Neural progenitor cell (in vitro differentiated cells): Measurements from ENCODE around the gene HNRNPD. TPM values are rescaled to one million over a fixed set of nuclear protein-coding genes. Genes with fewer than 3 reads are reported as not detected.

Experiments
- DNase-seq: peaks from one replicate; pipeline ENCODE4 v3.0.0-alpha.2; 2016; ENCODE audit warnings: low spot score
- H2AFZ ChIP-seq: fragments of 200-600 bp; sonication (generic); replicated peaks from 2 replicates; pipeline ENCODE4 v1.6.1; 2016; ENCODE audit warnings: antibody characterized with exemption
- H3F3A ChIP-seq: fragments of 200-600 bp; sonication (generic); 2 replicates; pipeline ENCODE4 v1.6.1; 2016; ENCODE audit warnings: antibody characterized with exemption, low read depth
- H3K27ac ChIP-seq: fragments of 200-600 bp; sonication (generic); 2 replicates; pipeline ENCODE4 v1.5.1; 2016; ENCODE audit warnings: mild to moderate bottlenecking
- H3K27me3 ChIP-seq: fragments of 200-600 bp; sonication (generic); 2 replicates; pipeline ENCODE4 v1.6.1; 2016; ENCODE audit warnings: mild to moderate bottlenecking, moderate library complexity
- H3K36me3 ChIP-seq: fragments of 200-600 bp; sonication (generic); 2 replicates; pipeline ENCODE4 v1.5.1; 2016
- H3K4me1 ChIP-seq: fragments of 200-600 bp; sonication (generic); 2 replicates; pipeline ENCODE4 v1.6.1; 2016; ENCODE audit warnings: mixed run types
- H3K4me2 ChIP-seq: fragments of 200-600 bp; sonication (generic); 2 replicates; pipeline ENCODE4 v1.6.1; 2016
- H3K4me3 ChIP-seq: fragments of 200-600 bp; sonication (generic); 2 replicates; pipeline ENCODE4 v1.5.1; 2016
- H3K79me2 ChIP-seq: fragments of 200-600 bp; sonication (generic); 2 replicates; pipeline ENCODE4 v1.6.1; 2016; ENCODE audit warnings: low read depth
- H3K9ac ChIP-seq: fragments of 200-600 bp; sonication (generic); 2 replicates; pipeline ENCODE4 v1.6.1; 2016
- H3K9me3 ChIP-seq: fragments of 200-600 bp; sonication (generic); 2 replicates; pipeline ENCODE4 v1.5.1; 2016; ENCODE audit warnings: low read depth
- H4K20me1 ChIP-seq: fragments of 200-600 bp; sonication (generic); 2 replicates; pipeline ENCODE4 v1.6.1; 2016; ENCODE audit warnings: low read depth
- H3K27ac Mint-ChIP-seq: 3 replicates; pipeline ENCODE4 v1.8.0; 2021; ENCODE audit warnings: mixed read lengths
- H3K27me3 Mint-ChIP-seq: 2 replicates; pipeline ENCODE4 v1.8.0; 2022; ENCODE audit warnings: low read depth, mild to moderate bottlenecking, inconsistent platforms, moderate library complexity, mixed read lengths; ENCODE audit not compliant: insufficient read depth
- H3K36me3 Mint-ChIP-seq: 3 replicates; pipeline ENCODE4 v1.8.0; 2021; ENCODE audit warnings: mixed read lengths
- H3K4me1 Mint-ChIP-seq: 3 replicates; pipeline ENCODE4 v1.8.0; 2021; ENCODE audit warnings: mixed read lengths
- H3K4me3 Mint-ChIP-seq: 3 replicates; pipeline ENCODE4 v1.8.0; 2021; ENCODE audit warnings: mild to moderate bottlenecking, moderate library complexity, mixed read lengths
- H3K9me3 Mint-ChIP-seq: 3 replicates; pipeline ENCODE4 v1.8.0; 2020; ENCODE audit warnings: mixed read lengths
- EZH2 ChIP-seq: fragments of 200-600 bp; sonication (generic); IDR thresholded peaks from 2 replicates; pipeline ENCODE4 v1.6.1; 2017; ENCODE audit warnings: antibody characterized with exemption, mild to moderate bottlenecking, moderate library complexity
- EZH2phosphoT487 ChIP-seq: fragments of 200-600 bp; sonication (generic); IDR thresholded peaks from 2 replicates; pipeline ENCODE4 v1.6.1; 2017; ENCODE audit warnings: antibody characterized with exemption
- total RNA-seq: library from RNA; depleted of rRNA; stranded (reverse); fragments of >200 nt; gene quantifications from 2 replicates; pipeline ENCODE4 v1.2.3, GENCODE V29; 2015; ENCODE audit warnings: low replicate concordance
- TF ChIP-seq, protein P1 (sequence below): fragments of 200-600 bp; sonication (generic); IDR thresholded peaks from 2 replicates; pipeline ENCODE4 v1.5.1; 2017; ENCODE audit warnings: antibody characterized with exemption, mild to moderate bottlenecking

HNRNPD gene
- total RNA-seq, 1 donor from 2014 or later: 250 TPM

DNA sequence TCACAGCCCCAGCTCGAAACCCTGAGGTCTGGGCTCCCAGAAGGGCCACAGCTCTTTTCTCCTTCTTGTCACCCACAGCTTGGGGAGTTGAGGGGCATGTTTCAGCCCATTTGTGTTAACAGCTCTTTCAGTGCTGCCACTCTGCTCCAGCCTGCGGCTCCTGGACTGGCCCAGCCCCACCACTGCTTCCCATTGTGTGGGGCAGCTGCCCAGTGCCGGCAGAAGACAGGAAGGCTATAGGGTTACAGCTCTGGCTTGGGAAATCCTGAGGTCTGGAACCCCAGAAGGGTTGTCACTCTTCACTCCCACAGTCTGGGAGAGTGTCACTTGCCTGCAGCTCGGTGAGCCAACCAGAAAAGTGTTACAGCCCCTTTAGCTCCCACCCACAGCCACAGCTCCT is 7.0 kb upstream of the HNRNPD start:
- peaks cover 21% of the 10 kb centered on the region for H3K36me3 Mint-ChIP-seq
- H3K4me2 ChIP-seq: no peak overlapping the region
- H2AFZ ChIP-seq: no peak overlapping the region
- no peaks in the 10 kb centered on the region for H3K4me1 ChIP-seq
- H3K27me3 ChIP-seq: no peaks in the 10 kb centered on the region
- no peak overlapping the region for H3K9ac ChIP-seq
- H3K36me3 ChIP-seq: no peaks in the 10 kb centered on the region
- H4K20me1 ChIP-seq: no peaks in the 10 kb centered on the region
- H3K9me3 Mint-ChIP-seq: peaks cover 9% of the 10 kb centered on the region
- H3K9me3 ChIP-seq: no peaks in the 10 kb centered on the region
- no peak overlapping the region for H3K4me3 Mint-ChIP-seq
- TF ChIP-seq, protein P1, sequence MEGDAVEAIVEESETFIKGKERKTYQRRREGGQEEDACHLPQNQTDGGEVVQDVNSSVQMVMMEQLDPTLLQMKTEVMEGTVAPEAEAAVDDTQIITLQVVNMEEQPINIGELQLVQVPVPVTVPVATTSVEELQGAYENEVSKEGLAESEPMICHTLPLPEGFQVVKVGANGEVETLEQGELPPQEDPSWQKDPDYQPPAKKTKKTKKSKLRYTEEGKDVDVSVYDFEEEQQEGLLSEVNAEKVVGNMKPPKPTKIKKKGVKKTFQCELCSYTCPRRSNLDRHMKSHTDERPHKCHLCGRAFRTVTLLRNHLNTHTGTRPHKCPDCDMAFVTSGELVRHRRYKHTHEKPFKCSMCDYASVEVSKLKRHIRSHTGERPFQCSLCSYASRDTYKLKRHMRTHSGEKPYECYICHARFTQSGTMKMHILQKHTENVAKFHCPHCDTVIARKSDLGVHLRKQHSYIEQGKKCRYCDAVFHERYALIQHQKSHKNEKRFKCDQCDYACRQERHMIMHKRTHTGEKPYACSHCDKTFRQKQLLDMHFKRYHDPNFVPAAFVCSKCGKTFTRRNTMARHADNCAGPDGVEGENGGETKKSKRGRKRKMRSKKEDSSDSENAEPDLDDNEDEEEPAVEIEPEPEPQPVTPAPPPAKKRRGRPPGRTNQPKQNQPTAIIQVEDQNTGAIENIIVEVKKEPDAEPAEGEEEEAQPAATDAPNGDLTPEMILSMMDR: no peak
- TF ChIP-seq EZH2 (no peak), EZH2phosphoT487 (no peak)
- peaks cover 16% of the 10 kb centered on the region for H3K79me2 ChIP-seq
- no peak overlapping the region for H3K4me3 ChIP-seq
- no peak overlapping the region for H3K27ac Mint-ChIP-seq
- H3K4me1 Mint-ChIP-seq: peaks cover 5% of the 10 kb centered on the region
- DNase-seq: no peak
- no peak overlapping the region for H3K27ac ChIP-seq
- H3K27me3 Mint-ChIP-seq: peaks cover 9% of the 10 kb centered on the region
- peaks cover 3% of the 10 kb centered on the region for H3F3A ChIP-seq

DNA sequence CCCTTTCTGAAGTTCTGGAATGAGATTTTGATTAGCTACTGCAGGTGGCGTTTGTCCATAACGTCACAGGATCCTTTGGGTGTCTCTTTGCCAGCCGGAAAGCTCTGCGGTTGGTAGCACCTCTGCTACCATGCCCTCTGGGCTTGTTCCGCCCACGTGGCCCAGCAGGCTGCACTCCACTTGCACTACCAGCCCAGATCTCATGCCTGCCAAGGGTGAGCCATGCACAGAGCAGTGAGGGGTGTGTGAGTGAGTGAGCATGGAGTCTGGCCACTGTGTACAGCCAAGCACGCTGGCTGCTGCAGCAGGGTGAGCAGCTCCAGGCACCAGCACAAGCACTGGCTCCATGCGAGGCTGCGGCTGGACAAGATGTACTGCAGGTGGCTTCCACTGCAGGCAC is 6.6 kb upstream of the HNRNPD start:
- no peaks in the 10 kb centered on the region for H3K27me3 ChIP-seq
- no peak overlapping the region for H2AFZ ChIP-seq
- H3F3A ChIP-seq: peaks cover 4% of the 10 kb centered on the region
- TF ChIP-seq EZH2 (no peak), EZH2phosphoT487 (no peak)
- TF ChIP-seq, protein P1: no peak
- peaks cover 21% of the 10 kb centered on the region for H3K79me2 ChIP-seq
- Mint-ChIP-seq H3K27ac (no peak overlapping the region), H3K36me3 (peaks cover 25% of the 10 kb centered on the region), H3K9me3 (peaks cover 6% of the 10 kb centered on the region), H3K4me1 (peaks cover 8% of the 10 kb centered on the region), H3K27me3 (peaks cover 9% of the 10 kb centered on the region), H3K4me3 (no peak overlapping the region)
- no peak overlapping the region for H3K4me3 ChIP-seq
- no peaks in the 10 kb centered on the region for H4K20me1 ChIP-seq
- no peak for DNase-seq
- no peak overlapping the region for H3K9ac ChIP-seq
- H3K9me3 ChIP-seq: no peaks in the 10 kb centered on the region
- H3K4me2 ChIP-seq: no peak overlapping the region
- H3K4me1 ChIP-seq: peaks cover 4% of the 10 kb centered on the region
- H3K36me3 ChIP-seq: no peaks in the 10 kb centered on the region
- no peak overlapping the region for H3K27ac ChIP-seq

DNA sequence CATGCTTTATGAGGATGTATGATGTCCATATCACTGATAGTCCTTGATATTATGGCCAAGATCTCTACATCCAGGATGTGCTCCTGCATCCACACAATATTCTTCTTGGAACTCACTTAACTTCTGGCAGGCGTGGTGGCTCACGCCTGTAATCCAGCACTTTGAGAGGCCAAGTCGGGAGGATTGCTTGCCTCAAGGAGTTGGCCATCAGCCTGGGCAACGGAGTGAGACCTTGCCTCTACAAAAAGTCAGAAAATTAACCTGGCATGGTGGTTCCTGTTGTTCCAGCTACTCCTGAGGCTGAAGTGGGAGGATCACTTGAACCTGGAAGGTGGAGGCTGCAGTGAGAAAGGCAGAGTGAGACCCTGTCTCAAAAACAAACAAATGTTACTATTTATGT is 2.3 kb upstream of the HNRNPD start:
- Mint-ChIP-seq H3K9me3 (no peaks in the 10 kb centered on the region), H3K27me3 (peaks cover 9% of the 10 kb centered on the region), H3K4me1 (peaks cover 8% of the 10 kb centered on the region), H3K27ac (no peak overlapping the region), H3K4me3 (peak overlapping the region; percentile 100), H3K36me3 (peaks cover 28% of the 10 kb centered on the region)
- Histone ChIP-seq H3K9me3 (no peaks in the 10 kb centered on the region), H3K4me3 (peak overlapping the region; percentile 95), H3K79me2 (peaks cover 53% of the 10 kb centered on the region), H4K20me1 (peaks cover 21% of the 10 kb centered on the region), H3K36me3 (peaks cover 6% of the 10 kb centered on the region), H3K4me1 (peaks cover 5% of the 10 kb centered on the region), H3K9ac (no peak overlapping the region), H3K27ac (no peak overlapping the region), H2AFZ (no peak overlapping the region), H3F3A (peaks cover 32% of the 10 kb centered on the region), H3K4me2 (peak overlapping the region; percentile 78), H3K27me3 (no peaks in the 10 kb centered on the region)
- DNase-seq: no peak
- TF ChIP-seq EZH2phosphoT487 (no peak), EZH2 (no peak)
- TF ChIP-seq, protein P1: no peak
